ENCODE measurements around the gene FAM3C. TPM values are rescaled to one million over a fixed set of nuclear protein-coding genes. Genes with fewer than 3 reads are reported as not detected.
A peak's percentile ranks its signal among the peaks of the same experiment; 100 is the strongest.
"Not testable (repeated sequence)": the region's sequence is repeated elsewhere in the genome, so short reads cannot be mapped to it uniquely, and the experiment has no call there.

The FAM3C gene
- total and polyA plus RNA-seq, 4 donors = 46.7 to 192 (median 159) TPM

- WGBS (ENCODE audit: insufficient coverage) = under 1% methylated on average over 47 of the region's 47 CpGs
- peaks cover 43% of the 10 kb centered on the region for H3K27me3 ChIP-seq (ENCODE audit: control insufficient read depth, insufficient read depth, low read length)
- H3K27ac ChIP-seq (ENCODE audit: low read depth, low read length) = no peak overlapping the region
- H3K4me1 ChIP-seq (ENCODE audit: control insufficient read depth, insufficient read depth, low read length) = peaks cover 21% of the 10 kb centered on the region
- H3K36me3 ChIP-seq (ENCODE audit: control insufficient read depth, insufficient read depth, low read length) = no peaks in the 10 kb centered on the region
- H3K4me3 ChIP-seq (ENCODE audit: low read depth, low read length) = peak overlapping the region; percentile 50
- DNase-seq (ENCODE audit: low read depth in 4 of 6, low spot score in 6 of 6) = peak in 3 of 6 donors; percentile 15 to 70 (median 61)
- H3K9me3 ChIP-seq (ENCODE audit: control insufficient read depth, insufficient read depth, low read length) = no peaks in the 10 kb centered on the region
Observed at GRCh38 chr7:121329191-121330052, 66.7 kb downstream of the FAM3C start.

GRCh38 chr7:121328508-121329190 lies 67.5 kb downstream of the FAM3C start, which contains the start of gene WNT16:
Gene WNT16 (plus strand): TSS chr7:121329000. CDS start chr7:121329293, 293 bp downstream.
- no peaks in the 10 kb centered on the region for H3K9me3 ChIP-seq (ENCODE audit: control insufficient read depth, insufficient read depth, low read length)
- H3K4me3 ChIP-seq (ENCODE audit: low read depth, low read length) = peak within 1 kb of the TSS; percentile 50
- peak in 2 of 6 donors; percentile 53 to 67 for DNase-seq (ENCODE audit: low read depth in 4 of 6, low spot score in 6 of 6)
- H3K27me3 ChIP-seq (ENCODE audit: control insufficient read depth, insufficient read depth, low read length) = peaks cover 43% of the 10 kb centered on the region
- no peak within 1 kb of the TSS for H3K27ac ChIP-seq (ENCODE audit: low read depth, low read length)
- no peaks in the 10 kb centered on the region for H3K36me3 ChIP-seq (ENCODE audit: control insufficient read depth, insufficient read depth, low read length)
- H3K4me1 ChIP-seq (ENCODE audit: control insufficient read depth, insufficient read depth, low read length) = peaks cover 21% of the 10 kb centered on the region
- 11% methylated on average over 24 of the region's 27 CpGs for WGBS (ENCODE audit: insufficient coverage)

- no peak overlapping the region for H3K4me3 ChIP-seq (ENCODE audit: low read depth, low read length)
- H3K27ac ChIP-seq (ENCODE audit: low read depth, low read length) = no peak overlapping the region
- peaks cover 21% of the 10 kb centered on the region for H3K4me1 ChIP-seq (ENCODE audit: control insufficient read depth, insufficient read depth, low read length)
- 90% methylated on average over 2 of the region's 5 CpGs for WGBS (ENCODE audit: insufficient coverage)
- H3K36me3 ChIP-seq (ENCODE audit: control insufficient read depth, insufficient read depth, low read length) = no peaks in the 10 kb centered on the region
- peaks cover 43% of the 10 kb centered on the region for H3K27me3 ChIP-seq (ENCODE audit: control insufficient read depth, insufficient read depth, low read length)
- no peaks in the 10 kb centered on the region for H3K9me3 ChIP-seq (ENCODE audit: control insufficient read depth, insufficient read depth, low read length)
- no peak for DNase-seq (ENCODE audit: low read depth in 4 of 6, low spot score in 6 of 6)
Observed at GRCh38 chr7:121327671-121328070, 68.4 kb downstream of the FAM3C start.

GRCh38 chr7:121323515-121324302 lies 72.4 kb downstream of the FAM3C start:
- Histone ChIP-seq H3K36me3 (ENCODE audit: control insufficient read depth, insufficient read depth, low read length) (no peaks in the 10 kb centered on the region), H3K4me3 (ENCODE audit: low read depth, low read length) (no peak overlapping the region), H3K4me1 (ENCODE audit: control insufficient read depth, insufficient read depth, low read length) (peaks cover 2% of the 10 kb centered on the region), H3K9me3 (ENCODE audit: control insufficient read depth, insufficient read depth, low read length) (no peaks in the 10 kb centered on the region), H3K27ac (ENCODE audit: low read depth, low read length) (no peak overlapping the region), H3K27me3 (ENCODE audit: control insufficient read depth, insufficient read depth, low read length) (peaks cover 7% of the 10 kb centered on the region)
- WGBS (ENCODE audit: insufficient coverage) = 78% methylated on average over 3 of the region's 5 CpGs
- peak in 1 of 6 donors; percentile 9 for DNase-seq (ENCODE audit: low read depth in 4 of 6, low spot score in 6 of 6)

GRCh38 chr7:121322460-121322859 lies 73.6 kb downstream of the FAM3C start:
- no CpG with 5 or more reads among the region's 3 CpGs for WGBS (ENCODE audit: insufficient coverage)

GRCh38 chr7:121315170-121315569 lies 80.9 kb downstream of the FAM3C start:
- DNase-seq (ENCODE audit: low read depth in 4 of 6, low spot score in 6 of 6); H3K9me3 ChIP-seq (ENCODE audit: control insufficient read depth, insufficient read depth, low read length); H3K36me3 ChIP-seq (ENCODE audit: control insufficient read depth, insufficient read depth, low read length); H3K4me1 ChIP-seq (ENCODE audit: control insufficient read depth, insufficient read depth, low read length); H3K27ac ChIP-seq (ENCODE audit: low read depth, low read length); H3K4me3 ChIP-seq (ENCODE audit: low read depth, low read length); H3K27me3 ChIP-seq (ENCODE audit: control insufficient read depth, insufficient read depth, low read length): not testable (repeated sequence)
- WGBS (ENCODE audit: insufficient coverage) = 100% methylated on average over 1 of the region's 3 CpGs

More at GRCh38 chr7:121322460-121322859, 73.6 kb downstream of the FAM3C start:
- H3K27me3 ChIP-seq (ENCODE audit: control insufficient read depth, insufficient read depth, low read length) = no peaks in the 10 kb centered on the region
- no peaks in the 10 kb centered on the region for H3K9me3 ChIP-seq (ENCODE audit: control insufficient read depth, insufficient read depth, low read length)
- no peak overlapping the region for H3K27ac ChIP-seq (ENCODE audit: low read depth, low read length)
- no peaks in the 10 kb centered on the region for H3K36me3 ChIP-seq (ENCODE audit: control insufficient read depth, insufficient read depth, low read length)
- H3K4me3 ChIP-seq (ENCODE audit: low read depth, low read length) = no peak overlapping the region
- no peaks in the 10 kb centered on the region for H3K4me1 ChIP-seq (ENCODE audit: control insufficient read depth, insufficient read depth, low read length)
- DNase-seq (ENCODE audit: low read depth in 4 of 6, low spot score in 6 of 6) = no peak

GRCh38 chr7:121313793-121314676 lies 82.1 kb downstream of the FAM3C start:
- WGBS (ENCODE audit: insufficient coverage) = 51% methylated on average over 3 of the region's 9 CpGs
- Histone ChIP-seq H3K4me1 (ENCODE audit: control insufficient read depth, insufficient read depth, low read length) (no peaks in the 10 kb centered on the region), H3K4me3 (ENCODE audit: low read depth, low read length) (no peak overlapping the region), H3K27me3 (ENCODE audit: control insufficient read depth, insufficient read depth, low read length) (no peaks in the 10 kb centered on the region), H3K36me3 (ENCODE audit: control insufficient read depth, insufficient read depth, low read length) (no peaks in the 10 kb centered on the region), H3K27ac (ENCODE audit: low read depth, low read length) (no peak overlapping the region), H3K9me3 (ENCODE audit: control insufficient read depth, insufficient read depth, low read length) (no peaks in the 10 kb centered on the region)
- peak in 1 of 6 donors; percentile 23 for DNase-seq (ENCODE audit: low read depth in 4 of 6, low spot score in 6 of 6)

GRCh38 chr7:121313220-121313792 lies 82.8 kb downstream of the FAM3C start:
- H3K4me3 ChIP-seq (ENCODE audit: low read depth, low read length) = no peak overlapping the region
- no peaks in the 10 kb centered on the region for H3K36me3 ChIP-seq (ENCODE audit: control insufficient read depth, insufficient read depth, low read length)
- no peaks in the 10 kb centered on the region for H3K27me3 ChIP-seq (ENCODE audit: control insufficient read depth, insufficient read depth, low read length)
- 100% methylated on average over 1 of the region's 3 CpGs for WGBS (ENCODE audit: insufficient coverage)
- no peaks in the 10 kb centered on the region for H3K9me3 ChIP-seq (ENCODE audit: control insufficient read depth, insufficient read depth, low read length)
- no peak overlapping the region for H3K27ac ChIP-seq (ENCODE audit: low read depth, low read length)
- DNase-seq (ENCODE audit: low read depth in 4 of 6, low spot score in 6 of 6) = no peak
- no peaks in the 10 kb centered on the region for H3K4me1 ChIP-seq (ENCODE audit: control insufficient read depth, insufficient read depth, low read length)
